HG02973 (cell line): ENCODE measurements around the gene WDHD1.
"Not testable (repeated sequence)": the region's sequence is repeated elsewhere in the genome, so short reads cannot be mapped to it uniquely, and the experiment has no call there.

Source experiments
- ATAC-seq: cut with Tn5 transposase; IDR thresholded peaks from one replicate; pipeline ENCODE4 v1.9.1; 2021; ENCODE audit warnings: moderate library complexity; ENCODE audit not compliant: unreplicated experiment

WDHD1 gene, protein sequence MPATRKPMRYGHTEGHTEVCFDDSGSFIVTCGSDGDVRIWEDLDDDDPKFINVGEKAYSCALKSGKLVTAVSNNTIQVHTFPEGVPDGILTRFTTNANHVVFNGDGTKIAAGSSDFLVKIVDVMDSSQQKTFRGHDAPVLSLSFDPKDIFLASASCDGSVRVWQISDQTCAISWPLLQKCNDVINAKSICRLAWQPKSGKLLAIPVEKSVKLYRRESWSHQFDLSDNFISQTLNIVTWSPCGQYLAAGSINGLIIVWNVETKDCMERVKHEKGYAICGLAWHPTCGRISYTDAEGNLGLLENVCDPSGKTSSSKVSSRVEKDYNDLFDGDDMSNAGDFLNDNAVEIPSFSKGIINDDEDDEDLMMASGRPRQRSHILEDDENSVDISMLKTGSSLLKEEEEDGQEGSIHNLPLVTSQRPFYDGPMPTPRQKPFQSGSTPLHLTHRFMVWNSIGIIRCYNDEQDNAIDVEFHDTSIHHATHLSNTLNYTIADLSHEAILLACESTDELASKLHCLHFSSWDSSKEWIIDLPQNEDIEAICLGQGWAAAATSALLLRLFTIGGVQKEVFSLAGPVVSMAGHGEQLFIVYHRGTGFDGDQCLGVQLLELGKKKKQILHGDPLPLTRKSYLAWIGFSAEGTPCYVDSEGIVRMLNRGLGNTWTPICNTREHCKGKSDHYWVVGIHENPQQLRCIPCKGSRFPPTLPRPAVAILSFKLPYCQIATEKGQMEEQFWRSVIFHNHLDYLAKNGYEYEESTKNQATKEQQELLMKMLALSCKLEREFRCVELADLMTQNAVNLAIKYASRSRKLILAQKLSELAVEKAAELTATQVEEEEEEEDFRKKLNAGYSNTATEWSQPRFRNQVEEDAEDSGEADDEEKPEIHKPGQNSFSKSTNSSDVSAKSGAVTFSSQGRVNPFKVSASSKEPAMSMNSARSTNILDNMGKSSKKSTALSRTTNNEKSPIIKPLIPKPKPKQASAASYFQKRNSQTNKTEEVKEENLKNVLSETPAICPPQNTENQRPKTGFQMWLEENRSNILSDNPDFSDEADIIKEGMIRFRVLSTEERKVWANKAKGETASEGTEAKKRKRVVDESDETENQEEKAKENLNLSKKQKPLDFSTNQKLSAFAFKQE

GRCh38 chr14:55026793-55027561 is at the start of gene WDHD1, which contains the start of gene SOCS4:
TSS of gene WDHD1 (minus strand) at chr14:55027099. CDS start at chr14:55026787, 312 bp downstream.
TSS of gene SOCS4 (plus strand) at chr14:55027236. CDS start at chr14:55043042, 15,806 bp downstream.
- peak; percentile 84 for ATAC-seq

DNA sequence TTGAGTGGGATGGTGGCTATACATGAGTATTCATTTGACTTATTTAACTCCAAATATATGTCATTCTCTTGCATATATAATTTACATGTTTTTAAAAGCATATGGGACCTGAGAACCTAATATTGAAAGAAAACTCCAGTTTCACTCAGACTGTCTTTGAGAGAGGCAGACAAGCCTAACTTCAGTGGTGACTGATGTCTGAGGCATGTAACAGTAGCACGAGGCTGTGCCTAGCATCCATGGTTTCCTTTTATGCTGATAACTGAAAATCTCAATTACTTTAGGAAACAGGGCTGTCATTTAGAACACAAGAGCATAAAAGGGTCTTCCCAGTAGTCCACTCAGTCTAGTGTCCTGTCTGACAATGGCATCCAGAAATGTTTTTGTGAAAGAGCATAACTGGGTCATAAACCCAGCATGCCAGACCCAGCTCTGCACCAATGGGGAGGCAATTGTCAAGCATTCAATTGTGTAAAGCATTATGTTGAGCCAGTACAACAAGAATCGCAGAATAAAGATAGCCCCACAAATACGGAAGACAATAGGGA is 48.8 kb upstream of the WDHD1 start:
- no peak for ATAC-seq

DNA sequence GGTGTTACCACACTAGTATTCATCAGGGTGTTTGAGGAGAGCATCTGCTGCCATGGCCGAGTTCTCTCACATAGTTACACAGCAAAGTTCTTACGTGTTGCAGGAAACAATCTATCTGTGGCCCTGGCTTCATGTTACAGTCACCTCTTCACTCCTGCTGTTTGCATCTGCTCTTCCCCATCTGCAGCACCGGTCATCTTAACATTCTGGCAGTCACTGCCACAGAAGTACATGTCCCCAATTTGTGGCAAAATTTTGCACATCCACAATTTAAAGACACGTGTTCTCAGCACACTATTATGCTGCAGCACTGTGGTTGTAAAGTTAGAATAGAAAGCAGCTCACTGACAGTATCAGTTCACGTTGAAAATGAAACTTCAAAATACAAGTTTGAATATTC is 47.8 kb upstream of the WDHD1 start:
- ATAC-seq: peak; percentile 36

DNA sequence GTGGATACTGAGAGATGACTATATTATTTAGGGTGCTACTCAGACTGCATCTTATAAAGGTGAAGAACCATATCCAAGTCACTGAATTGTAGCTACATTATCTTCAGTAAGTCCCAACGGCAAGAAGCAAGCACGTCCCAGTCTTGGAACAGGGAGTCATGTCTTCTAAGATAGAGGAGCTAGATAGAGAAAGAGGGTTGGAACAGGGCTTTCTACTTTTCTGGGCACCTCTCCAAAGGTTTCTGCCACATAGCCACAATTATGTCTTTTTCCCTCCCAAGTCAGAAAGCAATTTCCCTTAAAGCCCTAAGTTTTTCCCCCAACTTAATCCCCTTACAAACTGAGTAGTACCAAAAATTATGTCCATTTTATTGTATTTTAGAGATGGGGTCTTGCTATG is 47.0 kb upstream of the WDHD1 start:
- no peak for ATAC-seq

DNA sequence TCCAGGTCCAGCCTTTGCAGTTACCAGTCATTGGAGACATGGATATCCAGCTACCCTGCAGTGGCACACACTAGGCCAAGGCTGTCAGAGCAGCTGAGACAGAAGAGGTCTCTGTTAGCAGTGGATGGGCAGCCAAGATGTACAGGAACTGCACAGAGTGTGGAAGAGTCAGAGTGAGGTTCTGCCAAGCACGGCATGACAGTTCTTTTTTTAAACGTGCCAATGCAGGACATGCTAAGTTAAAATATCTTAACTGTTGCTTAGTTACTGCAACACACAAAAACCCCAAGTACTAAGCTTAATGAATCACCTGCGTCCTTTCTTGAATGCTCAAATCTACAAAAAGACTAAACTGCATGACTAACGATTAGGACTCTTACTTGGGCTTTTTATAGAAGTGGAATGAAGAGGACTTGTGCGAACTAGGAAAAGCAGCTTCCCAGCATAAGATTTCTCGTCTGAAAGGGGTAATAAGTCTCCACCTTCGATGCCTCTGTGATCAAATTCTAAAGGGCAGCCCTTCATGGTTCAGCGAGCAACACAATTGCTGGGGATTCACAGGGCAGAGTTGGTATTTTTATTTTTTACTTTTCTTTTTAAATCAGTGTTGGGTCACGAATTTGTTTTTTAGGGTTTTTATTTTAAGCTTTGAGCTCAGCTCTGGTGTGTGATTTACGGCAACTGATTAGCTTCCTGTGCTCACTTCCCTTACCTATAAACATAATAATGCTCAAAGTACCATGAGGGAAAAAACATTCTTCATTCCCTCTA is 45.2 kb upstream of the WDHD1 start:
- peak; percentile 58 for ATAC-seq

DNA sequence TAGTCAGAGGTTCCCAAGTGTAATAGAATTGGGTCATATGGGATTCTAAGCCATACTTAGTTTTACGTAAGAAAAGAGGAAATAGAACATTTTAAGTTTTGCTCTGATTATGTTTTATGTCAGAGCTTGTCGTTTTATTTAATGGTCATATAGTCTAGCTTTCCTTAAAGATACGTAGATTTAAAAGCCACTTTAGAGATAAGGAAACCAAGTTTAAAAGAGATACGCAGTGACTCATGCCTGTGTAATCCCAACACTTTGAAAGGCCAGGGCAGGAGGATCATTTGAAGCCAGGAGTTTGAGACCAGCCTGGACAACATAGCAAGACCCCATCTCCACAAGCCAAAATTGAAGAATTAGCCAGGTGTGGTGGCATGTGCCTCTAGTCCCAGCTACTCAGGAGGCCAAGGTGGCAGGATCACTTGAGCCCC is 44.1 kb upstream of the WDHD1 start:
- ATAC-seq: no peak

DNA sequence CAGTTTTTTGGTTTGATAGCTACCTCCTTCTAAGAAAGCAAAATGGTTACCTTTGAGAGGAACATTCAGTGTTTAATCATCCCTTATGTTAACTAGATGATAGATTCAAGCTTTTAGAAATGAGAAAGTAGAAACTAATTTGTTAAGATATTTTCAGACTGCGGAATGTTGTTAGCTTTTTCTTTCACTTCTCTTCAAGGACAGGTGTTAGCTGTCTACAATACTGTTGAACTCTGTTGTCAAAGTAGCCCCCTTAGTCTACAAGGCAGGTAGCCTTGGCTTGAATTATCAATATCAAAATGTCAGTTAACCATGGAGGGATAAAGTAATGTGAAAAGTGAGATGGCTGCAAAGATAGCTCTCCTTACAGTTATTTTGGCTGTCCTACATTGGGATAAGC is 39.3 kb upstream of the WDHD1 start:
- ATAC-seq: no peak

GRCh38 chr14:55065411-55065810 is 38.5 kb upstream of the WDHD1 start:
- ATAC-seq: no peak

- not testable (repeated sequence) for ATAC-seq
Observed at GRCh38 chr14:55064896-55065295, 38.0 kb upstream of the WDHD1 start.

- no peak for ATAC-seq
Observed at GRCh38 chr14:55062517-55063351, 35.8 kb upstream of the WDHD1 start.

DNA sequence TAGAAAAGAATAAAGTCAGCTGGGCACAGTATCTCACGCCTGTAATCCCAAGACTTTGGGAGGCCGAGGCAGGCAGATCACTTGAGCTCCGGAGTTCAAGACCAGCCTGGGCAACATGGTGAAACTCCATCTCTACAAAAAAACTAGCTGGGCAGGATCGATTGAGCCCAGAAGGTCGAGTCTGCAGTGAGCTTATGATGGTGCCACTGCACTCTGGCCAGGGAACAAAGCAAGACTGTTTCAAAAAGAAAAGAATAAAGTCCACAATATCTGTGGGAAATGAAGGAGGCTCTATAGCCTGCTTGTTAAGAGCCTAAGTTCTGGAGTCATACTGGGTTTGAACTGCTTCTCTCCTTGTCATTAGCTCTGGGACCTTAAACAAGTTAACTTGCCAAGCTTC is 32.4 kb upstream of the WDHD1 start:
- no peak for ATAC-seq

DNA sequence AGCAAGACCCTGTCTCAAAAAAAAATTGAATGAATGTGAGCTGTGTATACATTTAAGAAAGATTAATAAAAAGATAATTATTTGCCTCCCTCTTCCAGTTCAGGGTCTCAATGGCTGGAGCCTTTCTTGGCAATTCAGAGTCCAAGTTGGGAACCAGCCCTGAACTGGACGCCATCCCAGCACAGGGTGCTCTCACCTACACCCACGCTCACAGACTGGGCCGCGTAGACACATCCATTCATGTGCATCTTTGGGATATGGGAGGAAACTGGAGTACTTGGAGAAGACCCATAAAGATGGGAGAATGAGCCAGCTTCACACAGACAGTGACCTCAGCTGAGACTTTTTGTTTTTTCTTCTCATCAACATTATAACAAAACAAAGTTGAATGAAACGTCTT is 31.0 kb upstream of the WDHD1 start:
- ATAC-seq: no peak

DNA sequence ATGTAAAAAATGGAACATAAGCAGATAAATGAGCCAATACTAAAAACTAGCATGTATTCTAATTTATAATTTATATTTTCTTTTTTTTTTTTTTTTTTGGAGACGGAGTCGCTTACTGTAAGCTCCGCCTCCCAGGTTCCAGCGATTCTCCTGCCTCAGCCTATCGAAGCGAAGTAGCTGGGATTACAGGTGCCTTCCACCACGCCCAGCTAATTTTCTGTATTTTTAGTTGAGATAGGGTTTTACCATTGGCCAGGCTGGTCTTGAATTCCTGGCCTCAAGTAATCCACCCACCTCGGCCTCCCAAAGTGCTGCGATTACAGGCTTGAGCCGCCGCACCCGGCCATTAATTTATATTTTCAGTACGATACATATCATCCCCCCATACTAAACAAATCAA is 27.2 kb upstream of the WDHD1 start:
- no peak for ATAC-seq

DNA sequence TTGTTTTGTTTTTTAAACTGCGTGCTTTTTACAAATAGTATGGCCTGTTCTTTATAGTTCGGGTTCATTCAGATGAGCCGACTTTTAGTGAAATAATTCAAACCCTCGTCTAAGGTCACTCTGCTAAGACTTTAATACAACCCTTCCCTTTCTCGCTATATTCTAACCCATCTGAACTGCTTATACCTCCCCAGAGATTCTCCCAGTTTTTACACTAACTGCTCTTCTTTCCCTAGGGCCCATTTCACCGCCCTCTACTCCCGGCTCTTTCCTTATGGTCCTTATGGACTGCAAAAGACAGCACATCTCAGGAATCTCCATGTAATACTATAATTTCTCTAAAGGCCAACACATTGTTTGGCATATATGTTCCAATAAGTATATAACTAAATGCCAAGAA is 26.6 kb upstream of the WDHD1 start:
- no peak for ATAC-seq

GRCh38 chr14:55053018-55053417 is 26.1 kb upstream of the WDHD1 start:
- ATAC-seq: no peak

- ATAC-seq: peak; percentile 13
Observed at GRCh38 chr14:55052269-55052930, 25.5 kb upstream of the WDHD1 start.

DNA sequence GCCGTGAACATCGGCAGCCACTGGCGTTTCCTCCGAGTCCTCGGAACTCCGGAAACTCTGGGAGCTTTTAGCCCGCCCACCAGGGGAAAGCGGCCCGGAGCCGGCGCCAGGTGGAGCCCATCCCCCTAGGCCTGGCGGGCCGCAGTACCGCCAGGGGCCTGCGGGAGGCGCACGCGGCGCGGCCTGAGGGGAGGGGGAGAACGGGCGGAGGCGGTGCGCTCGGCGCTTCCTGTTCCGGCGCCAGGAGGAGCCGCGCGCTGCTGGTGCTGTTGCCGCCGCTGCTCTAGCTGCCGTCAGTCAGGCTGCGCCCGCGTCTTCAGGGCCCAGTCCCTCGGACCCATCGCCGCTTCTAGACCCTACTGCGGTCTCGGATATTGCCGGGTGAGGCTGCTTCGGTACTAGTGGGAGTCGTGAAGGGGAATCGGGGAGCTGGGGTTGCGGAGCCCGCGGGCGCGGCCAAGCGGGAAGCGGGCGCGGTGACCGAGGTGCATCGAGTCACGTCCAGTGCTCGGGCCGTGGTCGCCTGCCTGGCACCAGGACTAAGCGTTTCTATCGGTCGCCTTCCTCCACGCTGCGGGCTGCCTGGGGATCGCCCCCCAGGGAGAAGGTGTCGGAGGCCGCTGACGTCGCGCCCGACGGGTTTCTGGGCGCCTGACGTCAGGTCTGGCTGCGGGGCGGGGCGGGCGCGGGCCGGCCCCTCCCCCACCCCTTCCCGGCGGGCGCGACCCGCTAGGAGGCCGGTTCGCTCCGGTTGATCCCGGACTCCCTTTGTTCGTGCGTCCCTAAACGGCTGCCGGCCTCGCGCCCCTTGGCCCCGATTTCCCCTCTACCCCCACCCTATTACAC is 24.7 kb upstream of the WDHD1 start, which contains the start of gene MAPK1IP1L:
Gene MAPK1IP1L (plus strand): TSS at position 225 of the 846 bp plus-strand sequence. CDS start 10,037 bp downstream, outside the sequence.
- ATAC-seq: peak; percentile 83
